Breast epithelium (tissue), 3 donors: ENCODE results near the gene DNAH9.

ENCODE experiments used
- POLR2A ChIP-seq: fragments of 450-650 bp; IDR thresholded peaks from one replicate; pipeline ENCODE4 v1.6.1; 2016; ENCODE audit warnings: antibody characterized with exemption, mild to moderate bottlenecking, moderate library complexity
- TF ChIP-seq, protein P1 (sequence below), 3 donors: fragments of 450-650 bp; IDR thresholded peaks; one replicate each; pipeline ENCODE4 v1.5.1; 2016 to 2017; ENCODE audit warnings: antibody characterized with exemption in 3 of 3, mild to moderate bottlenecking in 3 of 3, moderate library complexity in 3 of 3

DNA sequence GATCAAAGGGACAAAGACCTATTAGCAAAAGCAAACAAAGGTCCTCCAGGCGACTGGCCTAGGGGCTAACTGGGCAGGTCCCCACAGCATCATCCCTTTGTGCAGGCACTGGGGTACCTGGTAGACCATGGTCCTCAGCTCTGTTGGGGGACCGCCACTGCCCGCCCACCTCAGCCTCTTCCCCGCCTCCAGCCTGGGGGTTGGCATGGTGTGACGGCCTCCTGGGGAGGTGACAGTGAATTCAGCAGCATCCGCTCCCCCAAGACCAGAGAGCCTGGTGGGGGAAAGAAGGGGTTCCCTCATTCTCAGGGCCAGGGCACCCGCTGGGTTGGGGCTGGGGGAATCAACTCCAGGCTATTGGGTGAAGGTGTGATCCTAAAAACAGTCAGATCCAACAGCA lies 38.7 kb upstream of the DNAH9 start:
- TF ChIP-seq POLR2A = no peak
- TF ChIP-seq, protein P1, sequence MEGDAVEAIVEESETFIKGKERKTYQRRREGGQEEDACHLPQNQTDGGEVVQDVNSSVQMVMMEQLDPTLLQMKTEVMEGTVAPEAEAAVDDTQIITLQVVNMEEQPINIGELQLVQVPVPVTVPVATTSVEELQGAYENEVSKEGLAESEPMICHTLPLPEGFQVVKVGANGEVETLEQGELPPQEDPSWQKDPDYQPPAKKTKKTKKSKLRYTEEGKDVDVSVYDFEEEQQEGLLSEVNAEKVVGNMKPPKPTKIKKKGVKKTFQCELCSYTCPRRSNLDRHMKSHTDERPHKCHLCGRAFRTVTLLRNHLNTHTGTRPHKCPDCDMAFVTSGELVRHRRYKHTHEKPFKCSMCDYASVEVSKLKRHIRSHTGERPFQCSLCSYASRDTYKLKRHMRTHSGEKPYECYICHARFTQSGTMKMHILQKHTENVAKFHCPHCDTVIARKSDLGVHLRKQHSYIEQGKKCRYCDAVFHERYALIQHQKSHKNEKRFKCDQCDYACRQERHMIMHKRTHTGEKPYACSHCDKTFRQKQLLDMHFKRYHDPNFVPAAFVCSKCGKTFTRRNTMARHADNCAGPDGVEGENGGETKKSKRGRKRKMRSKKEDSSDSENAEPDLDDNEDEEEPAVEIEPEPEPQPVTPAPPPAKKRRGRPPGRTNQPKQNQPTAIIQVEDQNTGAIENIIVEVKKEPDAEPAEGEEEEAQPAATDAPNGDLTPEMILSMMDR (IDR thresholded peaks at IDR 0.05) = no peak
